Nephron progenitor cell (in vitro differentiated cells): ENCODE results near the gene EDIL3.
A peak's percentile ranks its signal among the peaks of the same experiment; 100 is the strongest.

ENCODE experiments used
- DNase-seq: peaks from one replicate; pipeline ENCODE4 v3.0.0; 2021
- H3K27ac Mint-ChIP-seq: 2 replicates; pipeline ENCODE4 v1.8.0; 2021; ENCODE audit warnings: mild to moderate bottlenecking, moderate library complexity, mixed read lengths
- H3K27me3 Mint-ChIP-seq: 2 replicates; pipeline ENCODE4 v1.8.0; 2021; ENCODE audit warnings: mild to moderate bottlenecking, low read depth, mixed read lengths; ENCODE audit not compliant: poor library complexity
- H3K36me3 Mint-ChIP-seq: 2 replicates; pipeline ENCODE4 v1.8.0; 2021; ENCODE audit warnings: low read depth, mixed read lengths
- H3K4me1 Mint-ChIP-seq: 2 replicates; pipeline ENCODE4 v1.8.0; 2021; ENCODE audit warnings: mixed read lengths
- H3K4me3 Mint-ChIP-seq: 2 replicates; pipeline ENCODE4 v1.8.0; 2021; ENCODE audit warnings: mild to moderate bottlenecking, moderate library complexity, mixed read lengths
- H3K9me3 Mint-ChIP-seq: 2 replicates; pipeline ENCODE4 v1.8.0; 2021; ENCODE audit warnings: mild to moderate bottlenecking, moderate library complexity, mixed read lengths
- CTCF ChIP-seq: fragments of 200-600 bp; sonication (generic); IDR thresholded peaks from 2 replicates; pipeline ENCODE4 v1.5.0; 2021; ENCODE audit warnings: antibody characterized with exemption

EDIL3 gene

GRCh38 chr5:83937837-83938236, 446.8 kb downstream of the EDIL3 start:
- no peak for DNase-seq
- Mint-ChIP-seq H3K27me3 (peaks cover 6% of the 10 kb centered on the region), H3K27ac (peak overlapping the region; percentile 87), H3K4me3 (no peak overlapping the region), H3K9me3 (peaks cover 6% of the 10 kb centered on the region), H3K36me3 (no peaks in the 10 kb centered on the region), H3K4me1 (peaks cover 15% of the 10 kb centered on the region)
- TF ChIP-seq CTCF, result no peak

- Mint-ChIP-seq H3K4me1 (peaks cover 6% of the 10 kb centered on the region), H3K4me3 (no peak overlapping the region), H3K27ac (no peak overlapping the region), H3K36me3 (peaks cover 6% of the 10 kb centered on the region), H3K9me3 (peaks cover 13% of the 10 kb centered on the region), H3K27me3 (peaks cover 6% of the 10 kb centered on the region)
- TF ChIP-seq CTCF, result no peak
- DNase-seq, result no peak
Observed at GRCh38 chr5:83931969-83932368, 452.7 kb downstream of the EDIL3 start.

- Mint-ChIP-seq H3K27ac (no peak overlapping the region), H3K36me3 (peaks cover under 1% of the 10 kb centered on the region), H3K4me3 (no peak overlapping the region), H3K9me3 (peaks cover 14% of the 10 kb centered on the region), H3K27me3 (peaks cover 6% of the 10 kb centered on the region), H3K4me1 (peaks cover 24% of the 10 kb centered on the region)
- DNase-seq, result peak; percentile 83
- peak; percentile 77 for TF ChIP-seq CTCF
Observed at GRCh38 chr5:83927140-83927733, 457.4 kb downstream of the EDIL3 start.

GRCh38 chr5:83925955-83926337, 458.7 kb downstream of the EDIL3 start:
- Mint-ChIP-seq H3K27ac (peak overlapping the region; percentile 79), H3K4me3 (no peak overlapping the region), H3K9me3 (peaks cover 12% of the 10 kb centered on the region), H3K4me1 (peaks cover 24% of the 10 kb centered on the region), H3K27me3 (peaks cover 11% of the 10 kb centered on the region), H3K36me3 (no peaks in the 10 kb centered on the region)
- no peak for DNase-seq
- no peak for TF ChIP-seq CTCF

- H3K27ac Mint-ChIP-seq, result peak overlapping the region; percentile 79
- peaks cover 11% of the 10 kb centered on the region for H3K27me3 Mint-ChIP-seq
- TF ChIP-seq CTCF, result no peak
- H3K4me1 Mint-ChIP-seq, result peaks cover 24% of the 10 kb centered on the region
- peaks cover 12% of the 10 kb centered on the region for H3K9me3 Mint-ChIP-seq
- no peaks in the 10 kb centered on the region for H3K36me3 Mint-ChIP-seq
- no peak for DNase-seq
- H3K4me3 Mint-ChIP-seq, result no peak overlapping the region
Observed at GRCh38 chr5:83925321-83925954, 459.2 kb downstream of the EDIL3 start.

GRCh38 chr5:83924891-83925290, 459.8 kb downstream of the EDIL3 start:
- H3K4me3 Mint-ChIP-seq, result no peak overlapping the region
- peaks cover 24% of the 10 kb centered on the region for H3K4me1 Mint-ChIP-seq
- H3K27ac Mint-ChIP-seq, result no peak overlapping the region
- H3K9me3 Mint-ChIP-seq, result peaks cover 12% of the 10 kb centered on the region
- no peaks in the 10 kb centered on the region for H3K36me3 Mint-ChIP-seq
- DNase-seq, result no peak
- H3K27me3 Mint-ChIP-seq, result peaks cover 11% of the 10 kb centered on the region
- TF ChIP-seq CTCF, result no peak
